ENCODE results near the gene APBA2. TPM values are rescaled to one million over a fixed set of nuclear protein-coding genes. Genes with fewer than 3 reads are reported as not detected.

APBA2 gene
- total RNA-seq, 4 donors from 2014 or later, result 1.6 to 8.2 (median 2.5) TPM

DNA sequence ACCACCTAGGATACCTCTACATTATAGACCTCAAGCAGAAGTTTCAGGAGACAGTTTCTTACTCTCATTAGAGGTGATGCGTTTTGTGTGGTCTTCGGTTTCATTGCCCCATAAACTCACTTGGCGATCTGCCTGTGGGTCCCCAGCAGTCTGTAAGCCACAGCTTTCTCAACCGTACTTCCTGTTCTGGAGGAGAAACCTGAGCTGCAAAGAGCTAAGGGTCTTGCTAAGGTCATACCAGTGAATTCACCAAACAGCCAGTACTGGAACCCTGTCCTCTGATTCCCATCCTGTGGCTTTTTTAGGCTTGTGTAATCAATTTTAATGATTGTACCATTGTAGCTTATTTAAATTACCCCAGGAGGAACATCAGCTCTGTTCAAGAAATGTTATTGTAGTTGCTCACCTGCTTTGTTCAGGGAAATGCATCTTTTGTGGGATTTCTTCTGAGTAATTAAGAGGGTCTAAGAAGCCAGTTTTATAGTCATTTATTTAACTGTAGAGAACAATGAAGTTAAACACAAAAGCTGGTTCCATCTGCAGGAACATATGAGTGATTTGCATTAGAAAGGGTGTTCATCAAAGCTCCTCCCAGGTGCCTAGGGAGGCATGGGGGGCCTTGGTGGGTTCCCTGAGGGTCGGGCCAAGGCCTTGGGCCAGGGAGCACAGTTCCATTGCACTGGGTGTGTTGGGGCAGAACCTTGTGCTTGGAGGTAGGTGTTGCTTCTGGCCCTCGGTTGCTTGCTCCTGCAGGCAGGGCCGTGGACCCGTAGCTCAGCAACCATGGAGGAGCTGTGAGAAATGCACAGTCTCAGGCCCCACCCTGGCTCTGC lies 69.6 kb downstream of the APBA2 start:
- Histone ChIP-seq H3K27me3 (no peaks in the 10 kb centered on the region), H3K9me3 (no peaks in the 10 kb centered on the region), H3K36me3 (no peaks in the 10 kb centered on the region), H3K27ac (no peak overlapping the region), H3K4me3 (no peak overlapping the region), H3K4me1 (no peaks in the 10 kb centered on the region)
- 46% methylated on average over 8 of the region's 8 CpGs; no CpG with 5 or more reads in 1 of the 2 donors for WGBS, 2 donors (ENCODE audit: low coverage in 1 of 2)
- TF ChIP-seq POLR2AphosphoS5 (IDR thresholded peaks at IDR 0.05) (no peak), EP300 (IDR thresholded peaks at IDR 0.05; ENCODE audit: low read depth) (no peak), POLR2A (IDR thresholded peaks at IDR 0.05) (no peak), CTCF (IDR thresholded peaks at IDR 0.05) (no peak)
- in situ Hi-C loops (cut with MboI; ENCODE audit: low pct_ligation_motif_present in 1 of 4, low pct_unique_long_range_greater_than_20kb in 1 of 4, low sequenced_read_pairs in 3 of 4) (no loop called here), intact Hi-C loops (cut with DNase I; ENCODE audit: low total_unique reads) (no loop called here)
- DNase-seq, result no peak

GRCh38 chr15:28955993-28956421 lies 70.2 kb downstream of the APBA2 start:
- no peaks in the 10 kb centered on the region for H3K4me1 ChIP-seq
- H3K4me3 ChIP-seq, result no peak overlapping the region
- no peak overlapping the region for H3K27ac ChIP-seq
- 54% methylated on average over 5 of the region's 5 CpGs; no CpG with 5 or more reads in 1 of the 2 donors for WGBS, 2 donors (ENCODE audit: low coverage in 1 of 2)
- H3K27me3 ChIP-seq, result no peaks in the 10 kb centered on the region
- intact Hi-C loops (cut with DNase I; ENCODE audit: low total_unique reads), result no loop called here
- no peaks in the 10 kb centered on the region for H3K36me3 ChIP-seq
- no peak for DNase-seq
- in situ Hi-C loops (cut with MboI; ENCODE audit: low pct_ligation_motif_present in 1 of 4, low pct_unique_long_range_greater_than_20kb in 1 of 4, low sequenced_read_pairs in 3 of 4), result no loop called here
- no peak for TF ChIP-seq EP300 (IDR thresholded peaks at IDR 0.05; ENCODE audit: low read depth)
- TF ChIP-seq CTCF (IDR thresholded peaks at IDR 0.05), result no peak
- no peak for TF ChIP-seq POLR2AphosphoS5 (IDR thresholded peaks at IDR 0.05)
- TF ChIP-seq POLR2A (IDR thresholded peaks at IDR 0.05), result no peak
- no peaks in the 10 kb centered on the region for H3K9me3 ChIP-seq

GRCh38 chr15:28956491-28956890 lies 70.7 kb downstream of the APBA2 start:
- DNase-seq, result no peak
- H3K27me3 ChIP-seq, result no peaks in the 10 kb centered on the region
- H3K4me1 ChIP-seq, result no peaks in the 10 kb centered on the region
- H3K36me3 ChIP-seq, result no peaks in the 10 kb centered on the region
- WGBS, 2 donors (ENCODE audit: low coverage in 1 of 2), result 83 to 92% methylated on average over 7 to 8 of the region's 8 CpGs
- no peaks in the 10 kb centered on the region for H3K9me3 ChIP-seq
- no peak overlapping the region for H3K4me3 ChIP-seq
- no peak overlapping the region for H3K27ac ChIP-seq
- TF ChIP-seq CTCF (IDR thresholded peaks at IDR 0.05) (no peak), POLR2A (IDR thresholded peaks at IDR 0.05) (no peak), POLR2AphosphoS5 (IDR thresholded peaks at IDR 0.05) (no peak), EP300 (IDR thresholded peaks at IDR 0.05; ENCODE audit: low read depth) (no peak)
- intact Hi-C loops (cut with DNase I; ENCODE audit: low total_unique reads), result no loop called here
- in situ Hi-C loops (cut with MboI; ENCODE audit: low pct_ligation_motif_present in 1 of 4, low pct_unique_long_range_greater_than_20kb in 1 of 4, low sequenced_read_pairs in 3 of 4), result no loop called here

DNA sequence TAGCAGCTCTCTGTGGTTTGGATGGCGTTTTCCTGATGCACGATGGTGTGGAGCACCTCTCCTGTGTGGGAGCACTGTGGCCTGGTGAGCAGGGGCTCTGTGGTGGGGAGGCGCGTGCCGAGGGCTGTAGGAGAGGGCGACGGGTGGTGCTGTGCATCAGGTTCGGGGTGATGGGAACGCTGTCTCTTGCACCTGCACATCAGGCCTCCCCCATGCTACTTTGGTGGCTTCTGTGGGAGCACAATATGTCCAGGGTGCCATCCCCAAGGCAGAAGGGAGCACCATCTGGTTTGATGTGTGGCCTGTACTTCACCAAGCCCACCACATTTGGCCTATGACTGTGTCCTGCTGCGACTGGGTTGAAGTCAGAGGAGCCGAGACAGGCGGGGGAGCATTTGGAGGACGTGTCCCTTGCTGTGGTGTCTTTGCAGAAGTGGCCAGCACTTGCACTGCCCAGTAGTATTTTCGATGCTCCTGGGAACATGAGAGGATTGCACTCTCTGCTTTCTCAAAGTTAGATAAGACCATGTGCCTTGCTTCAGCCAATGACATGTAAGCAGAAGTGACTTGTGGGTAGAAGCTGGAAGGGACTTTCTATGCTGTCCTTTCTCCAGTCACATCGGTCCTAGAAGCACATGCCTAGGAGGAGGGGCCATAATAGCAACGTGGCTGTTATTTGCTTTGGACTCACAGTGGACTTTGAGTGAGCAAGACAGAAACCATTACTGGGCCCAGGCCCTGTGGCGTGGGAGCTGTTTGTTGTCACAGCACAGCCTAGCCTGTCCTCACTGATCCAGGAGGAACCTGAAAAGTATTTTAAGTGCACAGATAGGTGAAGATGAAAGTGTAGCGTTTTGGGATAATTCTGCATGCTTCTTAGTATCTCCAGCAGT lies 72.1 kb downstream of the APBA2 start:
- WGBS, 2 donors (ENCODE audit: low coverage in 1 of 2), result 88 to 93% methylated on average over 6 to 18 of the region's 18 CpGs
- H3K4me1 ChIP-seq, result no peaks in the 10 kb centered on the region
- TF ChIP-seq CTCF (IDR thresholded peaks at IDR 0.05), result no peak
- TF ChIP-seq POLR2A (IDR thresholded peaks at IDR 0.05), result no peak
- TF ChIP-seq EP300 (IDR thresholded peaks at IDR 0.05; ENCODE audit: low read depth), result no peak
- no peak for TF ChIP-seq POLR2AphosphoS5 (IDR thresholded peaks at IDR 0.05)
- no peak overlapping the region for H3K27ac ChIP-seq
- in situ Hi-C loops (cut with MboI; ENCODE audit: low pct_ligation_motif_present in 1 of 4, low pct_unique_long_range_greater_than_20kb in 1 of 4, low sequenced_read_pairs in 3 of 4) (no loop called here), intact Hi-C loops (cut with DNase I; ENCODE audit: low total_unique reads) (no loop called here)
- H3K27me3 ChIP-seq, result no peaks in the 10 kb centered on the region
- DNase-seq, result no peak
- H3K36me3 ChIP-seq, result no peaks in the 10 kb centered on the region
- H3K4me3 ChIP-seq, result no peak overlapping the region
- H3K9me3 ChIP-seq, result no peaks in the 10 kb centered on the region

All from transverse colon (tissue), 4 donors.